GM23338 (cell line): ENCODE data around the gene MAOB.

ENCODE experiments used
- POLR2AphosphoS5 ChIP-seq: IDR thresholded peaks from 2 replicates; pipeline ENCODE4 v1.6.1; 2016; ENCODE audit warnings: antibody characterized with exemption, low read depth
- TF ChIP-seq, protein P1 (sequence below), 2 experiments: fragments of 200-600 bp in 1 of 2; sonication (generic) in 1 of 2; conservative IDR thresholded peaks; 2 replicates each; pipeline versions ENCODE4 v1.5.1 to v1.6.1; 2016 to 2017; ENCODE audit warnings: antibody characterized with exemption in 2 of 2, low read depth in 2 of 2, mild to moderate bottlenecking in 2 of 2, moderate library complexity in 1 of 2

DNA sequence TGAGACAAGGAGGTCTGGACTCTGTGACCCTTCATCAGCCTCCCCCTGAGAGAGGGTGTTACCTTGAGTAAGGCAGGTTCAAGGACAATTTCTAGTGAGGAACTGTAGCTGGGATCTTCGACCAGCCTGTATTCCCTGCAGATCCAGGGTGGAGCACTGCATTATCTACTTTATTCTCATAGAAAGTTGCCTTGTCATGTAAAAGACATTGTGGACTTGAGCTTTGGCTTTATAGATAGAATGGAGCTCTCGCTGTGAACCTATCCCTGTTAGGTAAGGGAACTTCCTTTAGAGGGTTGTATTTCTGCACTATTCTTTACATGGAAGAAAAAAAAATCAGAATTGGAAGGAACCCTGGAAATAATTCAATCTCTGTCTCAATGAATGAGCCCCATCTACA lies 134.8 kb downstream of the MAOB start:
- TF ChIP-seq, protein P1, sequence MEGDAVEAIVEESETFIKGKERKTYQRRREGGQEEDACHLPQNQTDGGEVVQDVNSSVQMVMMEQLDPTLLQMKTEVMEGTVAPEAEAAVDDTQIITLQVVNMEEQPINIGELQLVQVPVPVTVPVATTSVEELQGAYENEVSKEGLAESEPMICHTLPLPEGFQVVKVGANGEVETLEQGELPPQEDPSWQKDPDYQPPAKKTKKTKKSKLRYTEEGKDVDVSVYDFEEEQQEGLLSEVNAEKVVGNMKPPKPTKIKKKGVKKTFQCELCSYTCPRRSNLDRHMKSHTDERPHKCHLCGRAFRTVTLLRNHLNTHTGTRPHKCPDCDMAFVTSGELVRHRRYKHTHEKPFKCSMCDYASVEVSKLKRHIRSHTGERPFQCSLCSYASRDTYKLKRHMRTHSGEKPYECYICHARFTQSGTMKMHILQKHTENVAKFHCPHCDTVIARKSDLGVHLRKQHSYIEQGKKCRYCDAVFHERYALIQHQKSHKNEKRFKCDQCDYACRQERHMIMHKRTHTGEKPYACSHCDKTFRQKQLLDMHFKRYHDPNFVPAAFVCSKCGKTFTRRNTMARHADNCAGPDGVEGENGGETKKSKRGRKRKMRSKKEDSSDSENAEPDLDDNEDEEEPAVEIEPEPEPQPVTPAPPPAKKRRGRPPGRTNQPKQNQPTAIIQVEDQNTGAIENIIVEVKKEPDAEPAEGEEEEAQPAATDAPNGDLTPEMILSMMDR (conservative IDR thresholded peaks at IDR 0.05; ENCODE audit: low read depth in 2 of 2), result no peak
- no peak for TF ChIP-seq POLR2AphosphoS5
